Hematopoietic multipotent progenitor cell treated with erythropoietin and hydrocortisone succinate and interleukin-3 and kit ligand, for 15 days (in vitro differentiated cells): ENCODE measurements around the gene SELENOO.
"Not testable (repeated sequence)": the region's sequence is repeated elsewhere in the genome, so short reads cannot be mapped to it uniquely, and the experiment has no call there.

ENCODE experiments used
- DNase-seq: peaks from one replicate; pipeline ENCODE4 v3.0.0-alpha.2; 2015; ENCODE audit warnings: low spot score

Gene SELENOO

DNA sequence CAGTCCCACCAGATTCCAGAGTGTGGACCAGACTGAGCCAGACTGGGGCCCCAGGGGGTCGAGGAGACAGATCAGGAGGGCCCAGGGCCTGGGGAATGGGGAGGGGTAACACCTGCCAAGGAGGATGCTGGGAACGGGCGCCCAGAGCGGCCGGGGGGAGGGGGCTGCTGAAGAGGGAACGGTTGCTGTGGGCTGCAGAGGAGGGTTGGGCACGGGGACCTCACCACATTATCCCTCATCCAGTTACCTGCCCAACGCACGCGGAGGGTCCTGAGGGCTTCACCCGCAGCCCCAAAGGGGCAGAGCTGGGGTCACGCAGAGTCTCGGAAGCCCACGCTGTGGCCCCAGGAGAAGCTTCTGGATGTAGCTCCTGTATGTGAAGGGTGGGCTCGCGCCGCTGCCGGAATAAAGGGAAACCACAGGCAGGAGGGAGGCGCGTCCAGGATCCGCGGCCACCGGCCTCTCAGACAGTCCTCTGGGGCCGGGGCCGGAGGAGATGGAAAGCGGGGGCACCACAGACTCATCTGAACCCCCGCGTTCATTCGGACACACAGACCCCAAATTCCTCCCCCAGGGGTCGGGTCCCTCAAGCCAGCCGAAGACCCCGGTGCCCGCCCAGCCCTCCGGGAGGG lies 866 bp upstream of the SELENOO start:
- DNase-seq = no peak

DNA sequence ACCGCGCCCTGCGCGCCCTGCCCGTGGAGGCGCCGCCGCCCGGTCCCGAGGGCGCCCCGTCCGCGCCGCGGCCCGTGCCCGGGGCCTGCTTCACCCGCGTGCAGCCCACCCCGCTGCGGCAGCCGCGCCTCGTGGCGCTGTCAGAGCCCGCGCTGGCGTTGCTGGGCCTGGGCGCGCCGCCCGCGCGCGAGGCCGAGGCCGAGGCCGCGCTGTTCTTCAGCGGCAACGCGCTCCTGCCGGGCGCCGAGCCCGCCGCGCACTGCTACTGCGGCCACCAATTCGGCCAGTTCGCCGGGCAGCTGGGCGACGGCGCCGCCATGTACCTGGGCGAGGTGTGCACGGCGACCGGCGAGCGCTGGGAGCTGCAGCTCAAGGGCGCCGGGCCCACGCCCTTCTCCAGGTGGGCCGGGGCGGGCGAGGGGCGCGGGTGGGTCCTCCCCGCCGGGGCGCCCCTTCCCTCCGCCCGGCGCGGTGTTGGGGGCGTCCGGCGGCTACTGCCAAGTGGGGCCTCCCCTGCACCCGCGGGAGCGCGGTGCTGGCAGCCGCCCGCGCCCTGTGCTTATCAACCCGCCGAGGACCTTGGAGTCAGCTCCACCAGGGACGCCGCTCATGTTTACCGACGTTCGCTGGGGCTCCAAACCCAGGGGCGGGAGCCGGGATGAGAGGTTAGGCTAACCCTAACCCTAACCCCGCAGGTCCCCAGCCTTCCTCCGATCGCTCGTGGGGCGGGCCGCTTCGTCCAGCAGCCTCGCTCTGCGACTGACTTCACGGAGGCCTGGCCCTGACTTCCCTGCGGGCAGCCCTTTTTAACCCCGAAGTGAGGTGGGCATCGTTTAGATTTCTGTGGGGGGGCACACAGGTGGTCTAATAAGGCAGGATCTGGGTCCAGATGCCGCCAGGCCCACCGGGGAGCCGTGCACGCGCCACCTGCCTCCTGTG lies 649 bp downstream of the SELENOO start:
- DNase-seq = peak; percentile 44

DNA sequence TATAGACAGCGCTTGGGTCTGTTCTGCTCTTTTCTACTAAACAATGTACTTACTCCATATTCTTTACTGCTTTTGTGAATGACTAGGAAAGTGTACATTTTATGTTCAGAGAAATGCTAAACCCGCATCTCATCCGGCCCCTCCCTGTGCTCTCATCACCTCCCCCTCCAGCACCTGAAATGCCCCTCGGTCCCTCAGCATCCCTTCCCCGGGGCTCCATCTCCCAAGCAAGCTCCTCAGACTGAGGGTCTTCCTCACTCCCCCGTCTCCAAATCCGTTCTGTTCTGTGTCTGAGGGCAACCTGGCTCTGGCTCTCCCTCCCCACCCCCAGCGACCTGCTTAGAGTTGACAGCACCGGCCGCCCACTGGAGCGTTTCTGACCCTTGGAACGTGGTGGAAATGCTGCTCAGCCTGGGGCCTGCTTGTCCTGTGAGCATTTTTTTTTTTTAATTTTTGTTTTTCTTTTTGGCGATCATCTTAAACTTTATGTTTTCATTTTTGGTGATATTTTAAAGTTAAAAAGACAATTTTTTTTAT lies 1.4 kb downstream of the SELENOO start:
- DNase-seq = no peak

DNA sequence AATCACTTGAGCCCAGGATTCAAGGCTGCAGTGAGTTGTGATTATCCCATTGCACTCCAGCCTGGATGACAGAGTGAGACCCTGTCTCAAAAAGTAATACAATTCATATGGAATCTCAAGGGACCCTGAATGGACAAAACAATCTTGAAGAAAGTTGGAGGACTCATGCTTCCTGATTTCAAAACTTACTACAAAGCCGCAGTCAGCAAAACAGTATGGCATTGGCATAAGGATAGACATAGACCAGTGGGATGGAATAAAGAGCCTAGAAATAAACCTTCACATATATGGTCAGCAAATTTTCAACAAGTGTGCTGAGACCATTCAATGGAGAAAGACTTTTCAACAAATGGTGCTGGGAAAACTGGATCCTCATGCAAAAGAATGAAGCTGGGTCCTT lies 2.5 kb downstream of the SELENOO start:
- DNase-seq = no peak

DNA sequence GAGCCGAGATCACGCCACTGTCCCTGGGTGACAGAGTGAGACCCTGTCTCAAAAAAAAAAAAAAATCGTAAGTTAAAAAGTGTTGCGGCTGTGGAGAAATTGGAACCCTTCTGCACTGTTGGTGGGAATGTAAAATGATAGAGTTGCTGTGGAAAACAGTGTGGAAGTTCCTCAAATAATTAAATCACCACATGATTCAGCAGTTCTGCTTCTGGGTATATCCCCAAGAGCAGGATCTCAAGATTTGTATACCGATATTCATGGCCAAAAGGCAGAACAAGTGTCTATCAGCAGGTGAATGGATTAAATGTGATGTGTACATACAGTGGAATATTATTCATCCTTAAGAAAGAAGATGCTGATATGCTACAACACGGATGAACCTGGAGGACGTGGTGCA lies 3.8 kb downstream of the SELENOO start:
- DNase-seq = no peak

DNA sequence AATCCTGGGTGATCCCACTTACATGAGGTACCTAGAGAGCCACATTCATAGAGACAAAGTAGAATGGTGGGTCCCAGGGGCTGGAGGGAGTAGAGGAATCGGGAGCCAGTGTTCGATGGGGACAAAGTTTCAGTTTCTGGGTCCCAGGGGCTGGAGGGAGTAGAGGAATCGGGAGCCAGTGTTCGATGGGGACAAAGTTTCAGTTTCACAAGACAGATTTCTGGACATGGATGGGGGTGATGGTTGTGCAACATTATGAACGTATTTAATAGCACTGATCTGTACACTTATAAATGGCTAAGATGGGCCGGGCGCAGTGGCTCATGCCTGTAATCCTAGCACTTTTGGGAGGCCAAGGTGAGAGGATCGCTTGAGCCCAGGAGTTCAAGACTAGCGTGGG lies 4.2 kb downstream of the SELENOO start:
- not testable (repeated sequence) for DNase-seq

DNA sequence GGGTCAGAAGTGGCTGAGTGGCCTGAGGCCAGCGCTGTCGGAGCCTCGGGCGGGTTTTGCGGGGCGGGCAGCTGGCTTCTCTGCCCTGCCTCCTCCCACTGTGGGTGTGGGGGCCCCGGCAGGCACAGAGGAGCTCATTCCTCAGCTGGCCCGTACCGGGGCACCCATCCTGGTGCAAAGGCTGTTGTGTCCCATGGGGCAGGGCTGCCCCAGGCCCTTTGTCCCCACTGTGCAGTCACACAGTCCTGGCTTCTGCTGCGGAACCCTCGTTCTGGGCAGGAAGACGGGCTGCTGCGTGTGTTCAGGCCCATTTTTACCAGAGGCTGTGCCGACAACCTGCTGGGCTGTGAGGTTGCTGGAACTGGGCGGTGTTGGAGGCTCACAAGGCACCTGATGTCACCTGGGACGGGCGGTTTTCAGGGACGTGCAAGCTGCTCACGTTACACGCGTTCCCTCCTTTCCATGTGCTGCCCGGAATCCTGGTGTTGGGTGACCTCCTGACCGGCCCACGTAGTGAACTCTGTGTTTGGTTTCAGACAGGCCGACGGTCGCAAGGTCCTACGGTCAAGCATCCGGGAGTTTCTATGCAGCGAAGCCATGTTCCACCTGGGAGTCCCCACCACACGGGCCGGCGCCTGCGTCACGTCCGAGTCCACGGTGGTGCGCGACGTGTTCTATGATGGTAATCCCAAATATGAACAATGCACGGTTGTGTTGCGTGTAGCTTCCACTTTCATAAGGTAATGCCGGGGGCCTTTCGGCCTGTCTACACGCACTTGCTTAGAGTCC lies 5.2 kb downstream of the SELENOO start:
- DNase-seq = no peak

DNA sequence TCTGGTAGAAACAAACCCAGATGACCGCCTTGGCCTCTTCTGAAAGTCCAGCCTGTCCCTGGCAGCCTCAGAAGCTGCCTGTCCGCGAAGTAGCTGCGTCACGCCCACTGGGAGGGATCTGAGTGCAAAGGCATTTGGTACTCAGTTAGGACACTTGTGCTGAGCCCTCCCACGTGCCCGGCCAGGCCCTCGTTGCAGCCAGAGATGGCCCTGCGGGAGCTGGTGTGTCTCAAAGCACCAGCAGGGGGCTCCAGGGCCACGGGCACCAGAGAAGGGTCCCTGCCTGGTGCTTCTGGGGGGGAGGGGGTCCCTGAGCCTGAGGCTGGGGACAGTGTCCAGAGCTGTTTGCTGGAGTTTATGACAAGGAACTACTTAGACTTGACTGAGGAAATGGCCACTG lies 5.8 kb downstream of the SELENOO start:
- DNase-seq = no peak

DNA sequence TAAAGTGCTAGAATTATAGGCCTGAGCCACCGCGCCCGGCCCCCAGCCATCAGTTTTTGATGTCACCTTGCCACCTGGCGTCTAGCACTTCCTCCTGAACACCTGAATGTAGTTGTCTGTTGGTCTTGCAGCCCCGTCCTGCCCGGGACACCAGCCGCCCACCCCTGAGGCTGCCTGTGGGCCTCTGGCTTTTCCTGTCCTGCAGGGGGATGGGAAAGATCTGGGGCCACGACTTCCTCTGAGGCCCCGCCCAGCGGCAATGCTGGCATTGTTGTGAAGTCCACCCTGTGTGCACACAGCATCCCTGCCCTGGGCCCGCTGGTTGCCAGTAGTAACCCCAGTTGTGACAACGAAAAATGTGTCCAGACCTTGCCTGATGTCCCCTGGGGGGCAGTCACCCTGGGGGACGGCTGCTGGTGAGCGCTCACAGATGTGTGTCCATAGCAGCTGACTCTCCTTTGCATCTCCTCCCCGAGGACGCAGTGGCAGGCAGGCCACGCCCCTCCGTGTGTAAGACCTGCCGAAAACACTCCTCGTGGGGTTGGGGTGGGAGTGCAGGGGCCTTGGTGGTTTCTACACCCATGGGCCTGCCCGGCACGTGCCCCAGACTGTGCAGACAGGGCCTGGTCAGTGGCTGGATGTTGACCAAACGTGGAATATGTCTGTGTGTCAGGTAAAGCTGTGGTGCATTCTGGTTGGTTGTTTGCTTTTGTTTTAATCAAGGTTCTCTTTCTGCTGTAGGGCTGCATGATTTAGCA lies 6.8 kb downstream of the SELENOO start:
- DNase-seq = no peak

DNA sequence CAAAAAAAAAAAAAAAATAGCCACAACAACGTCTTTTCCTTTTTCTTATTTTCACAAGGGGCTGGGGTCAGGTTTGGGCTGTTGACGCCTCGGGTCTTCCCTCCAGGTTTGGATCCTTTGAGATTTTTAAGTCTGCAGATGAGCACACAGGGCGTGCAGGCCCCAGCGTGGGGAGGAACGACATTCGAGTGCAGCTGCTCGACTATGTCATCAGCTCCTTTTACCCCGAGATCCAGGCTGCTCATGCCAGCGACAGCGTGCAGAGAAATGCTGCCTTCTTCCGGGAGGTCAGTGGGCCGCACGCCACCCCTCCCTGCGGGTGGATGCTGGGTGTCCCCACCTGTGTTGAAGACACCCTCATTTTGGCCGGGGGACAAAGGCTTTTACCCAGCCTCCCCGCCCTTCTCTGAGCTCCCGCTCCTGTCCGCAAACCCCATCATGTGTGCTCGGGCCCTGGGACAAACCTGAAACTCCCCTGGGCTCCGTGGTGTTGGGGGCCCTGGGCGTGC lies 7.7 kb downstream of the SELENOO start:
- DNase-seq = no peak

DNA sequence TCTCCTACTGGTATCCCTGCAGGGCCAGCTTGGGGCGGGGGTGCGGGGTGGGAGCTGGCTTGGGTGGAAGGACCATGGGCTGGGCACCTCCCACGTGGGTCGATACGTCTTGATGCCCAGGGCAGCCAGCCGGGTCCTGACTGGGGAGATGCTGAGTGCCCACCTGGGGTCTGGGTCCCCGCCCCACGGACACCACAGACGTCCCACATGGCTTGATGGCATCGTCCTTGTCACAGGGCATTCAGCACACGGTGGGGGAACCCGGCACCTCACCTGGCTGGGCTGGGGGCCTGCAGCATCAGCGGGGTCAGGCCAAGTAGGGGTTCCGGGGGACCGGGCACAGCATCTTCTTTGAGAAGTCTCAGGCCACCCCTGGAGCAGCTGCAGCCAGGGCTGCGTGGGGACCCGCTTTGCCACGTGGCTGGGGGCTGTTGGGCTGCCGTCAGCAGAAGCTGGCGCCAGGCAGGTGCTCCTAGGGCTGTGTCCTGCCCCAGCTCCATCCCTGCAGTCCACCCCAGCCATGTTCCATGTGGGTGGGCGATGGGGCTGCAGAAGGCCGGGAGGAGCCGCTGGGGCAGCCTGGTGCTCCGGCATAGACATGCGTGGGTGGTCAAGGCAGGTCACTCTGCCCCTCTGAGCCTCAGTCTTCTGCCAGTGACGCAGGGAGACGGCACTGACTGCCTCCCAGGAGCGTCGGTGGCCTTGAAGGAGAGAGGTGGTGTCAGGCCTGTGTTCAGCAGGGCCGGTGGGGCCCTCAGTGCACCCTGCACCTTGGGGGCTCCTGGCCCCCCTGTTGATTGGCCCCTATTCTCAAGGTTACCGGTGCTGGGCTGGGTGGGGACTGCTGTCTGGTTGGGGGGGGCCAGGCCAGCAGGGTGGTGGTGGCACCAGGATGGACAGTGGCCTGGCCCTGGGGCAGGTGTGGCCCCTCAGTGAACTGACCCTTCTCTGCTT lies 8.4 kb downstream of the SELENOO start:
- DNase-seq = no peak

DNA sequence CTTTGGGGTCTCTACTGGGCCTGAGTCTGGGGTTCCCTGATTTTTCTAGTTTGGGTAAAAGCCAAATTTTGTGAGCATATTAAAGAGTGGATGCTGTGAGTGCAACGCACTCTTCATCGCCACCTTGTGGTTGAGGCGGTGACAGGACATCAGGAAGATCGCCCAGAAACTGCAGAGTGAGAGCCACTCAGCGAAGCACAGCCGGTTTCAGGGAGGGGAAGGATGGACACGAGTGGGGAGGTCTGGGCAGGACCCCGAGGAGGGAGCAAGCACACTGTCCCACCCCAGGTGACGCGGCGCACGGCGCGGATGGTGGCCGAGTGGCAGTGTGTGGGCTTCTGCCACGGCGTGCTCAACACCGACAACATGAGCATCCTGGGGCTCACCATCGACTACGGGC lies 9.1 kb downstream of the SELENOO start:
- DNase-seq = peak; percentile 70

DNA sequence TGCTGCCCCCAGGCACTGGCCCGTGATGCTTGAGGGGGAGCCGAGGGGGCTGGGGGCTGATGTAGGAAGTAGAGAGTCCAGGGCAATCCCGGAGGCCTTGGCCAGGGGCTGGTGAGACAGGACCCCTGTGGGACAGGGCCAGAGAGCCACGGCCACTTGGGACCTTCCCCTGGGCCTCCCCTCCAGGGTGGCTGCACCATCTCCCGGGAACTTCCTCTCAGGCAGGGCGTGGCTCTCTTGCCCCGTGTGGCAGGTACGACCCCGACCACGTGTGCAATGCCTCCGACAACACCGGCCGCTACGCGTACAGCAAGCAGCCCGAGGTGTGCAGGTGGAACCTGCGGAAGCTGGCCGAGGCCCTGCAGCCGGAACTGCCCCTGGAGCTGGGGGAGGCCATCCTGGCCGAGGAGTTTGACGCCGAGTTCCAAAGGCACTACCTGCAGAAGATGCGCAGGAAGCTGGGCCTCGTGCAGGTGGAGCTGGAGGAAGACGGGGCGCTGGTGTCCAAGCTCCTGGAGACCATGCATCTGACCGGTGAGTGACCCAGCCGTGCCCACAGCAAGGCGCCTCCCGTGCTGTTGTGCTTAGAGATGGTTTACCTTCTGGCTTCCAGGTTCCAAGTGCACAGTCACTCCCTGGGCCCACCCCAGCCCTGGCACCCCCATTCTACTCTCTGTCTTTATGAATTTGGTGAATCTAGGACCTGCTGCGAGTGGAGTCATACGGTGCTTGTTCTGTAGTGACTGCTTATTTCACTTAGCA lies 9.7 kb downstream of the SELENOO start:
- no peak for DNase-seq

DNA sequence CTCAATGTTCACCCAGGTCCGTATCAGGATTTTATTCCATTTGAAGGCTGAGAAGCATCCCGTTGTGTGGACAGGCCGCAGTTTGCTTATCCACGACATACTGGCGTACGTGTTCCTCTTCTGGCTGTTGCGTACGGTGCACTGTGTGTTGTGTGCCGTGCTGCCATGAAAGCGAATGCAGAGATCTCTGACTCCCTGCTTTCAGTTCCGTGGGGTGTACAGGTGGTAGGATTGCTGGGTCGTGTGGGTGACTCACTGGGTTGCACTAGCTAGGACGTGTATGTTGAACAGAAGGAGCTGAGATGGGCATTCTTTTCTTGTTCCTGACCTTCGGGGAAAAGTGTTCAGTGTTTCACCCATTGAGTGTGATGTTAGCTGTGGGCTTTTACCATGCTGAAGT lies 10.3 kb downstream of the SELENOO start:
- no peak for DNase-seq

DNA sequence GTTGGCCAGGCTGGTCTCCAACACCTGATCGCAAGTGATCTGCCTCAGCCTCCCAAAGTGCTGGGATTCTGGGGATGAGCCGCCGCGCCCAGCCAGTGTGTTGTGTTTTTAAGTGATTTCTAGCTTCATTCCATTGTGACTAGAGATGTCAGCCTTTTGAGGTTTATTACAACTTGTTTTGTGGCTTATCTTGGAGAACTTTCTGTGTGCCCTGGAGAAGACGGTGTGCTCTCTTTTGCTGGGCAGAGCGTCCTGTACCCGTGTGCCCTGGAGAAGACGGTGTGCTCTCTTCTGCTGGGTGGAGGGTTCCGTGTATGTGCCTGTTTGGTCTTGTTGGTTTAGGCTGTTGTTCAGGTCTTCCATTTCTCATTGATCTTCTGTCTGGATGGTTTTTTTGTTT lies 12.5 kb downstream of the SELENOO start:
- DNase-seq = no peak

DNA sequence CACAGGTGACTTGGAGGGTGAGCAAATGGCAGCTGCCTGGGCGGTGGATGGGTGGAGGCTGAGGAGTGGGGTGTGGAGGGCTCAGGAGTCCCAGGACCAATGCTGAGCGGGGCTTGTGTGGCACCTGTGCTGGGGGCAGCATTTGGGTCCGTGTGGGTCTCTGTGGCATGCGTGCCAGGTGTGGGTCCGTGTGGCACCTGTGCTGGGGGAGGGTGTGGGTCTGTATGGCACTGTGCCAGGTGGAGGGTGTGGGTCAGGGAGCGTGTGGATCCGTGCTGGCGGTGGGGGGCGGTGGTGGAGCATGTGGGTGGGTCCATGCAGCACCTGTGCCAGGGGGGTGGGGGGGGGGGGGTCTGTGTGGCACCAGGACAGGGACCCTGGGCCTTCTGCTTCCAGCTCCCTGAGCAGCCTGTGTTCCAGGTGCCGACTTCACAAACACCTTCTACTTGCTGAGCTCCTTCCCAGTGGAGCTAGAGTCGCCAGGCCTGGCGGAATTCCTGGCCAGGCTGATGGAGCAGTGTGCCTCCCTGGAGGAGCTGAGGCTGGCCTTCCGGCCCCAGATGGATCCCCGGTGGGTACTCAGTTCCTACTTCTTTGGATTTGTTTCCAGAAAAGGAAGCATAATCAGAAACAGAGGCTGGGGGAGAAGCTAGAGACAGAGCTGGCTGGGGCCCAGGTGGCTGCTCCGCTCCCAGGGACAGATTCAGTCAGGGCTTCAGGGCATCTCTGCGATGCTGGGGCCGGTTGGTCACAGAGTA lies 14.7 kb downstream of the SELENOO start:
- no peak for DNase-seq

DNA sequence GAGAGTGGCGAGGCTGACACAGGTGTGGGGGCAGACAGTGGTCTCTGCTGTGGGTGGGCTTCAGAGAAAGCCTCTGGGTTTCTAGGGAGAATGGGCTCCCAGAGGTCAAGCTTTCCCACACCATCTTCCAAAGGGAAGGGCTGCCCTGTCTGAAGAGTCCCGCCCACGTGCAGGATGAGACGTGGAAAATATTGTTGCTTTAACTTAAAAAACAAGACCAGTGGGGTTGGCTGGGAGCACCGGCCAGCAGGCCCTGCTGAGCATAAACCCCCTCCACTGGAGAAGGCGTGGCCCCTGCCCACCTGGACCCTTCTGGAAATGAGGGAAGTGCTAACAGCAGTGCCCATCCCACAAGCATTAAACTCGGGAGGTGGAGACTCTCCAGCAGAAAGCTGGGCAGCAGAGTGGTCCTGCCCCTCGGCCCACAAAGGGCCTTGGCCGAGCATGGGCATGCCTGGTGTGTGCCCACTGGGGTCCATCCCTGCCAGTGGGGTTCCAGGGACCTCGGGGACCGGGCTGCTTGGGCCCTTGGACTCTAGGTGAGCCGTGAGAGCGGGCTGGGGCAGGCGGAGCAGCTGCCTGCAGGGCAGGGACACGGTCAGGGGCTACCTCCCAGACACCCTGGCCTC lies 15.4 kb downstream of the SELENOO start:
- no peak for DNase-seq
